H1 (cell line): ENCODE measurements around the gene LIPI. TPM values are rescaled to one million over a fixed set of nuclear protein-coding genes. Genes with fewer than 3 reads are reported as not detected.

ENCODE experiments used
- CTCF ChIA-PET: fragments of 300-600 bp; sonication (Branson Sonifier 250); formaldehyde crosslinking; loops from one replicate; lab custom pipeline; 2021; ENCODE audit not compliant: partially characterized antibody; lab: Charles Lee
- POLR2A ChIA-PET: fragments of 300-600 bp; sonication (Branson Sonifier 250); formaldehyde crosslinking; loops from one replicate; lab custom pipeline; 2021; ENCODE audit warnings: inconsistent platforms; ENCODE audit not compliant: partially characterized antibody; lab: Charles Lee
- DNase-seq, 2 experiments: peaks; one replicate each; pipeline versions ENCODE4 v3.0.0 to v3.0.0-alpha.2; 2010 to 2022; ENCODE audit warnings: low spot score in 2 of 2, low read depth in 1 of 2, mixed read lengths in 1 of 2
- FAIRE-seq: peaks from 2 replicates; lab custom pipeline; 2011; peaks lifted over from hg19 to GRCh38; lab: Jason Lieb, UNC
- H2AFZ ChIP-seq: 2 replicates; pipeline ENCODE4 v1.8.1; 2012; ENCODE audit warnings: low read length, inconsistent platforms
- H2AK5ac ChIP-seq: 2 replicates; pipeline ENCODE4 v1.6.1; 2013; ENCODE audit warnings: low read depth, low read length
- H2BK120ac ChIP-seq: replicated peaks from 2 replicates; pipeline ENCODE3; 2013; ENCODE audit warnings: low read depth, low read length, inconsistent platforms
- H2BK12ac ChIP-seq: 2 replicates; pipeline ENCODE4 v1.6.1; 2013; ENCODE audit warnings: low read depth, low read length
- H2BK15ac ChIP-seq: 2 replicates; pipeline ENCODE4 v1.6.1; 2013; ENCODE audit warnings: low read length
- H2BK20ac ChIP-seq: 2 replicates; pipeline ENCODE4 v1.6.1; 2013; ENCODE audit warnings: low read length
- H2BK5ac ChIP-seq: 2 replicates; pipeline ENCODE4 v1.6.1; 2013; ENCODE audit warnings: low read depth, low read length
- H3K14ac ChIP-seq: 2 replicates; pipeline ENCODE4 v1.6.1; 2013; ENCODE audit warnings: inconsistent platforms; ENCODE audit not compliant: insufficient read length
- H3K18ac ChIP-seq: 2 replicates; pipeline ENCODE4 v1.6.1; 2013; ENCODE audit warnings: low read length; ENCODE audit errors: extremely low read depth
- H3K23ac ChIP-seq: 2 replicates; pipeline ENCODE4 v1.6.1; 2013; ENCODE audit warnings: inconsistent platforms; ENCODE audit not compliant: insufficient read length
- H3K23me2 ChIP-seq: 2 replicates; pipeline ENCODE4 v1.6.1; 2013; ENCODE audit warnings: low read depth, low read length
- H3K27ac ChIP-seq: 2 replicates; pipeline ENCODE4 v1.6.1; 2011; ENCODE audit warnings: low read depth, low read length, inconsistent platforms
- H3K27me3 ChIP-seq, 4 experiments: replicated peaks in 1 of 4; 1 replicate in 1 of 4; 2 replicates in 3 of 4; pipeline versions ENCODE4 v1.6.1 to v1.8.1; 2011 to 2013; ENCODE audit warnings: low read length in 3 of 4, mild to moderate bottlenecking in 3 of 4, inconsistent platforms in 2 of 4, mixed read lengths in 2 of 4, moderate library complexity in 1 of 4; ENCODE audit not compliant: control insufficient read depth in 3 of 4, insufficient read depth in 3 of 4; ENCODE audit errors: extremely low read depth in 1 of 4
- H3K36me3 ChIP-seq, 4 experiments: 2 replicates each; pipeline versions ENCODE4 v1.6.1 to v1.8.1; 2011 to 2013; ENCODE audit warnings: mild to moderate bottlenecking in 4 of 4, low read length in 3 of 4, moderate library complexity in 2 of 4, control low read depth in 1 of 4, inconsistent platforms in 1 of 4; ENCODE audit not compliant: insufficient read depth in 4 of 4, control insufficient read depth in 2 of 4
- H3K4ac ChIP-seq: replicated peaks from 2 replicates; pipeline ENCODE3; 2013; ENCODE audit warnings: low read length, low read depth, mixed read lengths, inconsistent platforms; ENCODE audit not compliant: insufficient read length
- H3K4me1 ChIP-seq, 4 experiments: replicated peaks in 1 of 4; 1 replicate in 1 of 4; 2 replicates in 3 of 4; pipeline versions ENCODE4 v1.6.1 to v1.8.1; 2011 to 2013; ENCODE audit warnings: low read length in 3 of 4, inconsistent platforms in 2 of 4, mixed read lengths in 1 of 4; ENCODE audit not compliant: insufficient read depth in 4 of 4, control insufficient read depth in 3 of 4
- H3K4me2 ChIP-seq, 2 experiments: 2 replicates each; pipeline versions ENCODE4 v1.6.1 to v1.8.1; 2011 to 2013; ENCODE audit warnings: low read depth in 2 of 2, low read length in 2 of 2, control low read depth in 1 of 2, inconsistent platforms in 1 of 2, mild to moderate bottlenecking in 1 of 2; ENCODE audit not compliant: insufficient read depth in 1 of 2
- H3K4me3 ChIP-seq, 4 experiments: fragments of 200-600, 300-600 bp in 1 of 4; sonication (generic), shearing (Covaris generic), sonication (Bioruptor Twin) in 1 of 4; 2 replicates each; pipeline versions ENCODE4 v1.5.1 to v1.8.1; 2011 to 2016; ENCODE audit warnings: low read length in 4 of 4, low read depth in 3 of 4, control low read depth in 2 of 4, inconsistent platforms in 2 of 4, mild to moderate bottlenecking in 2 of 4, mixed read lengths in 1 of 4, moderate library complexity in 1 of 4; ENCODE audit not compliant: insufficient read depth in 2 of 4; ENCODE audit errors: extremely low read depth in 1 of 4
- H3K56ac ChIP-seq: replicated peaks from 2 replicates; pipeline ENCODE3; 2013; ENCODE audit warnings: low read depth, mild to moderate bottlenecking, mixed read lengths, low read length, inconsistent platforms; ENCODE audit not compliant: insufficient read length
- H3K79me1 ChIP-seq: 2 replicates; pipeline ENCODE4 v1.6.1; 2013; ENCODE audit warnings: low read depth, low read length, control low read depth
- H3K79me2 ChIP-seq, 2 experiments: 2 replicates each; pipeline versions ENCODE4 v1.6.1 to v1.8.1; 2012 to 2013; ENCODE audit warnings: low read length in 2 of 2, mild to moderate bottlenecking in 2 of 2, inconsistent platforms in 1 of 2; ENCODE audit not compliant: insufficient read depth in 2 of 2, control insufficient read depth in 1 of 2
- H3K9ac ChIP-seq, 4 experiments: replicated peaks in 1 of 4; 1 replicate in 1 of 4; 2 replicates in 3 of 4; pipeline versions ENCODE4 v1.6.1 to v1.8.1; 2011 to 2013; ENCODE audit warnings: low read depth in 3 of 4, low read length in 3 of 4, control low read depth in 2 of 4, mild to moderate bottlenecking in 2 of 4, moderate library complexity in 2 of 4, inconsistent platforms in 1 of 4; ENCODE audit errors: extremely low read depth in 1 of 4
- H3K9me3 ChIP-seq, 2 experiments: 2 replicates each; pipeline versions ENCODE4 v1.6.1 to v1.8.1; 2012 to 2013; ENCODE audit warnings: mild to moderate bottlenecking in 2 of 2, moderate library complexity in 2 of 2, control low read depth in 1 of 2, inconsistent platforms in 1 of 2, low read depth in 1 of 2, low read length in 1 of 2, mixed read lengths in 1 of 2; ENCODE audit not compliant: insufficient read depth in 2 of 2
- H4K20me1 ChIP-seq, 2 experiments: replicated peaks in 1 of 2; 2 replicates each; pipeline versions ENCODE3 to v1.8.1; 2011 to 2013; ENCODE audit warnings: inconsistent platforms in 2 of 2, low read length in 2 of 2, mild to moderate bottlenecking in 1 of 2; ENCODE audit not compliant: insufficient read depth in 2 of 2, control insufficient read depth in 1 of 2
- H4K5ac ChIP-seq: 2 replicates; pipeline ENCODE4 v1.6.1; 2013; ENCODE audit warnings: low read length, low read depth, mixed read lengths, inconsistent platforms; ENCODE audit not compliant: insufficient read length
- H4K8ac ChIP-seq: 2 replicates; pipeline ENCODE4 v1.8.0; 2013; ENCODE audit warnings: mild to moderate bottlenecking, moderate library complexity, low read length, inconsistent platforms; ENCODE audit not compliant: insufficient read depth; ENCODE audit errors: extremely low read depth
- H4K91ac ChIP-seq: replicated peaks from 2 replicates; pipeline ENCODE3; 2013; ENCODE audit warnings: low read length, mixed read lengths, inconsistent platforms; ENCODE audit not compliant: insufficient read length
- BRCA1 ChIP-seq: IDR thresholded peaks from 2 replicates; pipeline ENCODE4 v1.6.1; 2012; ENCODE audit warnings: low read depth, low read length, improper control_type of control experiment
- CBX5 ChIP-seq: fragments of 300-800, 300-1000 bp; sonication (generic); IDR thresholded peaks from 2 replicates; pipeline ENCODE4 v1.7.1; 2016; ENCODE audit warnings: antibody characterized with exemption, low read length, low read depth
- EZH2 ChIP-seq: fragments of 200-600 bp; sonication (generic); IDR thresholded peaks from 2 replicates; pipeline ENCODE4 v1.7.1; 2012; ENCODE audit warnings: low read depth, mild to moderate bottlenecking, moderate library complexity, low read length, inconsistent platforms; ENCODE audit not compliant: severe bottlenecking
- HDAC2 ChIP-seq, 2 experiments: fragments of 300-600 bp in 1 of 2; sonication (generic) in 1 of 2; IDR thresholded peaks; 2 replicates each; pipeline ENCODE4 v1.6.1; 2011 to 2012; ENCODE audit warnings: low read depth in 2 of 2, low read length in 2 of 2, mild to moderate bottlenecking in 2 of 2, moderate library complexity in 2 of 2, borderline replicate concordance in 1 of 2, inconsistent platforms in 1 of 2
- NANOG ChIP-seq: IDR thresholded peaks from 2 replicates; pipeline ENCODE4 v1.6.1; 2011; ENCODE audit warnings: low read length, low read depth, mild to moderate bottlenecking, inconsistent platforms; ENCODE audit not compliant: insufficient read depth, poor library complexity, severe bottlenecking
- POLR2A ChIP-seq, 2 experiments: IDR thresholded peaks; 1 replicate in 1 of 2; 2 replicates in 1 of 2; pipeline ENCODE4 v1.6.1; 2011; ENCODE audit warnings: low read depth in 2 of 2, low read length in 2 of 2, mild to moderate bottlenecking in 2 of 2; ENCODE audit errors: control extremely low read depth in 1 of 2
- POU5F1 ChIP-seq: IDR thresholded peaks from 2 replicates; pipeline ENCODE4 v1.6.1; 2011; ENCODE audit warnings: low read depth, mild to moderate bottlenecking, low read length, moderate library complexity
- RAD21 ChIP-seq, 2 experiments: IDR thresholded peaks in 1 of 2; conservative IDR thresholded peaks in 1 of 2; 2 replicates each; pipeline ENCODE4 v1.6.1; 2011; ENCODE audit warnings: low read depth in 2 of 2, low read length in 2 of 2, improper control_type of control experiment in 1 of 2, inconsistent platforms in 1 of 2, mild to moderate bottlenecking in 1 of 2, moderate library complexity in 1 of 2
- RFX5 ChIP-seq: IDR thresholded peaks from 2 replicates; pipeline ENCODE4 v1.6.1; 2011; ENCODE audit warnings: low read depth, low read length, improper control_type of control experiment, borderline replicate concordance
- RXRA ChIP-seq: IDR thresholded peaks from 2 replicates; pipeline ENCODE4 v1.6.1; 2011; ENCODE audit warnings: low read depth, mild to moderate bottlenecking, low read length, moderate library complexity; ENCODE audit not compliant: insufficient read depth
- SRF ChIP-seq: IDR thresholded peaks from 2 replicates; pipeline ENCODE4 v1.6.1; 2011; ENCODE audit warnings: mild to moderate bottlenecking, low read depth, low read length, moderate library complexity
- TCF12 ChIP-seq: IDR thresholded peaks from 2 replicates; pipeline ENCODE4 v1.6.1; 2011; ENCODE audit warnings: low read depth, mild to moderate bottlenecking, low read length
- WGBS, 2 experiments: shearing (Covaris generic) in 1 of 2; methylation state at CpG; one replicate each; pipeline versions ENCODE4 v1.1.6 to v1.1.7; 2013 to 2015; ENCODE audit warnings: low lambda C conversion rate in 2 of 2, mixed read lengths in 2 of 2, inconsistent platforms in 1 of 2, low coverage in 1 of 2, missing lambda C conversion rate in 1 of 2; ENCODE audit not compliant: insufficient replicate concordance in 2 of 2, insufficient coverage in 1 of 2, insufficient read length in 1 of 2; ENCODE audit errors: extremely low coverage in 1 of 2, missing lambda C conversion rate in 1 of 2; 5-methylcytosine and 5-hydroxymethylcytosine counted together
- polyA plus RNA-seq, 7 experiments: library from polyadenylated mRNA; depleted of rRNA in 3 of 7; stranded (reverse) in 5 of 7; unstranded in 2 of 7; fragments of >200 nt in 5 of 7; fragments of 200-250 nt in 2 of 7; gene quantifications; 1 replicate in 5 of 7; 2 replicates in 1 of 7; 4 replicates in 1 of 7; pipeline versions ENCODE4 v1.2.1 to v1.2.3, GENCODE V29; 2011 to 2013; ENCODE audit warnings: missing spikeins in 2 of 7, mixed read lengths in 2 of 7
- total RNA-seq: library from RNA; stranded (reverse); fragmentation: NEBNext Ultra II Directional; extraction: Animal tissue kit (Norgen Biotek cat#: 25700); gene quantifications from 2 replicates; pipeline ENCODE4 v1.2.1, GENCODE V29; 2021
- TF ChIP-seq, protein P1 (sequence below): IDR thresholded peaks from 2 replicates; pipeline ENCODE4 v1.6.1; 2011; ENCODE audit warnings: low read length, improper control_type of control experiment

The LIPI gene
- total and polyA plus RNA-seq, 2 of the 8 experiments (the other 6 are each of a cell fraction or from before 2014, with no cell fraction given): not detected

GRCh38 chr21:14115646-14116045 is 95.1 kb downstream of the LIPI start:
- H3K27me3 ChIP-seq: no peaks in the 10 kb centered on the region
- H2BK12ac ChIP-seq: no peak overlapping the region
- no peak overlapping the region for H3K4me3 ChIP-seq
- H3K56ac ChIP-seq: no peak overlapping the region
- no peaks in the 10 kb centered on the region for H3K9me3 ChIP-seq
- ChIA-PET POLR2A (no interaction called here), CTCF (no interaction called here)
- H3K23me2 ChIP-seq: no peaks in the 10 kb centered on the region
- no peak overlapping the region for H2BK20ac ChIP-seq
- no peaks in the 10 kb centered on the region for H4K20me1 ChIP-seq
- no peak overlapping the region for H3K27ac ChIP-seq
- H3K36me3 ChIP-seq: no peaks in the 10 kb centered on the region
- no peaks in the 10 kb centered on the region for H3K79me1 ChIP-seq
- H2BK120ac ChIP-seq: no peak overlapping the region
- DNase-seq: no peak
- WGBS, 2 experiments: 90% methylated on average over 7 of the region's 7 CpGs; no CpG with 5 or more reads in 1 of the 2 experiments
- no peak overlapping the region for H3K4me2 ChIP-seq
- H3K14ac ChIP-seq: no peak overlapping the region
- no peaks in the 10 kb centered on the region for H3K79me2 ChIP-seq
- H3K4me1 ChIP-seq: peaks cover 0 to 2% (median under 1%) of the 10 kb centered on the region in 4 experiments; a peak in 2 of 7 replicates
- H3K18ac ChIP-seq: no peak overlapping the region
- no peak for FAIRE-seq
- H2BK5ac ChIP-seq: no peak overlapping the region
- no peak overlapping the region for H2AFZ ChIP-seq
- no peak overlapping the region for H3K4ac ChIP-seq
- no peak overlapping the region for H4K8ac ChIP-seq
- no peak overlapping the region for H4K5ac ChIP-seq
- no peak overlapping the region for H3K9ac ChIP-seq
- H2AK5ac ChIP-seq: no peak overlapping the region
- H3K23ac ChIP-seq: no peak overlapping the region
- H2BK15ac ChIP-seq: 0 out of 2 replicates have a peak overlapping the region, but pooled peaks have one; percentile 23
- H4K91ac ChIP-seq: no peak overlapping the region
- TF ChIP-seq HDAC2 (IDR thresholded peaks at IDR 0.05; ENCODE audit: borderline replicate concordance in 1 of 2, low read depth in 2 of 2, low read length in 2 of 2) (no peak), BRCA1 (no peak), RAD21 (IDR thresholded peaks at IDR 0.05 in 1 of 2, conservative IDR thresholded peaks at IDR 0.05 in 1 of 2; ENCODE audit: low read depth in 2 of 2, low read length in 2 of 2) (no peak), EZH2 (no peak), RFX5 (no peak), NANOG (no peak), POU5F1 (no peak), RXRA (no peak), CBX5 (no peak), TCF12 (no peak), POLR2A (IDR thresholded peaks at IDR 0.05; ENCODE audit: control extremely low read depth in 1 of 2, low read depth in 2 of 2, low read length in 2 of 2) (no peak), SRF (no peak)
- TF ChIP-seq, protein P1, sequence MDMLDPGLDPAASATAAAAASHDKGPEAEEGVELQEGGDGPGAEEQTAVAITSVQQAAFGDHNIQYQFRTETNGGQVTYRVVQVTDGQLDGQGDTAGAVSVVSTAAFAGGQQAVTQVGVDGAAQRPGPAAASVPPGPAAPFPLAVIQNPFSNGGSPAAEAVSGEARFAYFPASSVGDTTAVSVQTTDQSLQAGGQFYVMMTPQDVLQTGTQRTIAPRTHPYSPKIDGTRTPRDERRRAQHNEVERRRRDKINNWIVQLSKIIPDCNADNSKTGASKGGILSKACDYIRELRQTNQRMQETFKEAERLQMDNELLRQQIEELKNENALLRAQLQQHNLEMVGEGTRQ: no peak
